Naive thymus-derived CD4-positive, alpha-beta T cell (primary cell): ENCODE results near the gene MIA. TPM values are rescaled to one million over a fixed set of nuclear protein-coding genes. Genes with fewer than 3 reads are reported as not detected.
A peak's percentile ranks its signal among the peaks of the same experiment; 100 is the strongest.

Source experiments
- ATAC-seq: fragments of 150-1000 bp; cut with Tn5 transposase; 2 replicates; pipeline ENCODE4 v1.10.0; 2021; ENCODE audit warnings: mild to moderate bottlenecking, moderate library complexity
- CTCF ChIA-PET: fragments of 350-600 bp; sonication (Branson Sonifier 250); formaldehyde crosslinking; loops from one replicate; lab custom pipeline; 2021; ENCODE audit warnings: antibody characterized with exemption; lab: Charles Lee
- POLR2A ChIA-PET: fragments of 350-600 bp; sonication (Branson Sonifier 250); formaldehyde crosslinking; loops from one replicate; lab custom pipeline; 2021; ENCODE audit warnings: antibody characterized with exemption, inconsistent platforms; lab: Charles Lee
- DNase-seq, 9 donors: peaks; one replicate each; pipeline versions ENCODE4 v3.0.0 to v3.0.0-alpha.2; 2020 to 2022; ENCODE audit warnings: mixed read lengths in 1 of 9
- H3K27ac ChIP-seq: one replicate; pipeline ENCODE4 v1.7.0; 2013; ENCODE audit warnings: mild to moderate bottlenecking, low read depth, low read length, moderate library complexity
- H3K27me3 ChIP-seq, 2 donors: one replicate each; pipeline ENCODE4 v1.7.0; 2013; ENCODE audit warnings: low read length in 2 of 2, mild to moderate bottlenecking in 2 of 2, moderate library complexity in 2 of 2; ENCODE audit not compliant: control insufficient read depth in 2 of 2, insufficient read depth in 2 of 2
- H3K36me3 ChIP-seq, 3 experiments: 1 replicate in 2 of 3; 2 replicates in 1 of 3; pipeline ENCODE4 v1.7.0; 2013; ENCODE audit warnings: low read length in 3 of 3, mild to moderate bottlenecking in 3 of 3, moderate library complexity in 1 of 3; ENCODE audit not compliant: insufficient read depth in 3 of 3, control insufficient read depth in 2 of 3
- H3K4me1 ChIP-seq, 2 donors: one replicate each; pipeline ENCODE4 v1.7.0; 2013; ENCODE audit warnings: low read length in 2 of 2, mild to moderate bottlenecking in 2 of 2, moderate library complexity in 1 of 2; ENCODE audit not compliant: control insufficient read depth in 2 of 2, insufficient read depth in 2 of 2
- H3K4me3 ChIP-seq: 2 replicates; pipeline ENCODE4 v1.7.0; 2013; ENCODE audit warnings: mild to moderate bottlenecking, low read length
- H3K9me3 ChIP-seq, 3 experiments: 1 replicate in 2 of 3; 2 replicates in 1 of 3; pipeline ENCODE4 v1.7.0; 2013; ENCODE audit warnings: low read length in 3 of 3; ENCODE audit not compliant: control insufficient read depth in 2 of 3
- H3K27ac Mint-ChIP-seq, 9 donors: one replicate each; pipeline ENCODE4 v1.8.0; 2020 to 2022; ENCODE audit warnings: mixed read lengths in 9 of 9, mild to moderate bottlenecking in 8 of 9, moderate library complexity in 5 of 9, inconsistent platforms in 2 of 9
- H3K27me3 Mint-ChIP-seq, 5 donors: one replicate each; pipeline ENCODE4 v1.8.0; 2021 to 2022; ENCODE audit warnings: mixed read lengths in 5 of 5, mild to moderate bottlenecking in 1 of 5
- H3K36me3 Mint-ChIP-seq, 5 donors: one replicate each; pipeline ENCODE4 v1.8.0; 2020 to 2022; ENCODE audit warnings: mixed read lengths in 5 of 5, mild to moderate bottlenecking in 3 of 5, inconsistent platforms in 1 of 5
- H3K4me1 Mint-ChIP-seq, 7 donors: one replicate each; pipeline ENCODE4 v1.8.0; 2020 to 2022; ENCODE audit warnings: mixed read lengths in 7 of 7, mild to moderate bottlenecking in 3 of 7, inconsistent platforms in 1 of 7
- H3K4me3 Mint-ChIP-seq, 10 donors: one replicate each; pipeline ENCODE4 v1.8.0; 2020 to 2022; ENCODE audit warnings: mild to moderate bottlenecking in 10 of 10, mixed read lengths in 10 of 10, moderate library complexity in 6 of 10, inconsistent platforms in 2 of 10
- H3K9me3 Mint-ChIP-seq, 11 donors: one replicate each; pipeline ENCODE4 v1.8.0; 2020 to 2022; ENCODE audit warnings: mixed read lengths in 11 of 11, mild to moderate bottlenecking in 4 of 11, inconsistent platforms in 1 of 11, moderate library complexity in 1 of 11
- intact Hi-C, 2 donors: fragments of 100-400 bp; cut with micrococcal nuclease; formaldehyde crosslinking; loops; one replicate each; pipeline ENCODE4 v1.15.1; 2023
- polyA plus RNA-seq, 2 donors: library from polyadenylated mRNA; unstranded; fragments of 300-500 nt; fragmentation: Illumina TruSeq; gene quantifications; one replicate each; pipeline ENCODE4 v1.2.3, GENCODE V29; 2021
- total RNA-seq, 6 experiments: library from RNA in 5 of 6; stranded (reverse) in 5 of 6; gene quantifications; 1 replicate in 5 of 6; 2 replicates in 1 of 6; pipeline ENCODE4 v1.2.3 and lab custom pipeline; 2021 to 2026

MIA gene
- total and polyA plus RNA-seq, 7 experiments from 2014 or later = 4.9 to 7.2 TPM; not detected in 5

GRCh38 chr19:40750058-40750873 is 25.1 kb upstream of the MIA start, which contains the start of gene ACTMAP:
Gene ACTMAP (minus strand): TSS chr19:40750477. CDS start chr19:40749803, 674 bp downstream.
- no peaks in the 10 kb centered on the region for H3K9me3 ChIP-seq
- peaks cover 0 to 1% (median 0%) of the 10 kb centered on the region in 11 donors for H3K9me3 Mint-ChIP-seq
- POLR2A ChIA-PET = interaction anchor here (0.6 to 4.6 kb wide), 22 partner anchors 8 to 614 kb away, joined by 3 to 92 read pairs (median 4); partner anchors contain the start of genes B9D2, COQ8B, EGLN2 and HNRNPUL1
- H3K36me3 ChIP-seq = no peaks in the 10 kb centered on the region
- peak within 1 kb of the TSS; percentile 84 for H3K27ac ChIP-seq
- CTCF ChIA-PET = interaction anchor here (0.7 to 1.7 kb wide), 6 partner anchors 28 to 61 kb away, joined by 3 to 9 read pairs (median 6); partner anchors contain the start of genes COQ8B, EGLN2 and RAB4B
- peaks cover 0 to 31% (median 7%) of the 10 kb centered on the region in 5 donors for H3K36me3 Mint-ChIP-seq
- H3K27ac Mint-ChIP-seq = peak within 1 kb of the TSS; percentile 90 to 99 (median 98)
- DNase-seq (peak; percentile 95 to 100 (median 100)), ATAC-seq (peak; percentile 93)
- intact Hi-C loops = loop anchor here (1.0 to 2.0 kb wide), 13 partner anchors 28 to 601 kb away; partner anchors contain the start of genes NUMBL (in 2 of the 2), BLVRB (in 1 of the 2), COQ8B (in 1 of the 2) and RAB4B (in 1 of the 2)
- peaks cover 31 to 43% (median 42%) of the 10 kb centered on the region in 7 donors for H3K4me1 Mint-ChIP-seq
- H3K4me3 Mint-ChIP-seq = peak within 1 kb of the TSS; percentile 93 to 100 (median 96)
- peaks cover 11 to 27% of the 10 kb centered on the region in 2 donors for H3K4me1 ChIP-seq
- no peaks in the 10 kb centered on the region for H3K27me3 Mint-ChIP-seq
- H3K4me3 ChIP-seq = peak within 1 kb of the TSS; percentile 96
- no peaks in the 10 kb centered on the region for H3K27me3 ChIP-seq

GRCh38 chr19:40750874-40751537 is 24.3 kb upstream of the MIA start, which contains the start of gene SNRPA:
Gene SNRPA (plus strand): TSS chr19:40751203. CDS start chr19:40751409, 206 bp downstream.
- H3K4me3 Mint-ChIP-seq = peak within 1 kb of the TSS; percentile 93 to 100 (median 96)
- DNase-seq (peak in 7 of 9 donors; percentile 94 to 99 (median 98)), ATAC-seq (peak; percentile 81)
- peaks cover 37 to 51% (median 49%) of the 10 kb centered on the region in 7 donors for H3K4me1 Mint-ChIP-seq
- ChIA-PET CTCF (interaction anchor here (0.7 to 1.7 kb wide), 6 partner anchors 27 to 60 kb away, joined by 3 to 9 read pairs (median 6); partner anchors contain the start of genes COQ8B, EGLN2 and RAB4B), POLR2A (interaction anchor here (0.6 to 4.6 kb wide), 20 partner anchors 8 to 613 kb away, joined by 3 to 92 read pairs (median 4); partner anchors contain the start of genes B9D2, COQ8B, EGLN2 and HNRNPUL1)
- peak within 1 kb of the TSS; percentile 96 for H3K4me3 ChIP-seq
- peaks cover 0 to 1% (median 0%) of the 10 kb centered on the region in 11 donors for H3K9me3 Mint-ChIP-seq
- peaks cover 19 to 34% of the 10 kb centered on the region in 2 donors for H3K4me1 ChIP-seq
- H3K36me3 Mint-ChIP-seq = peaks cover 0 to 38% (median 11%) of the 10 kb centered on the region in 5 donors
- peak within 1 kb of the TSS; percentile 90 to 99 (median 98) for H3K27ac Mint-ChIP-seq
- H3K36me3 ChIP-seq = peaks cover 0 to 6% (median 0%) of the 10 kb centered on the region in 3 experiments
- H3K27me3 ChIP-seq = no peaks in the 10 kb centered on the region
- peak within 1 kb of the TSS; percentile 84 for H3K27ac ChIP-seq
- intact Hi-C loops = loop anchor here (1.0 to 2.0 kb wide), 18 partner anchors 27 to 646 kb away; partner anchors contain the start of genes BCKDHA (in 2 of the 2), COQ8B (in 2 of the 2), EXOSC5 (in 2 of the 2) and NUMBL (in 2 of the 2)
- no peaks in the 10 kb centered on the region for H3K27me3 Mint-ChIP-seq
- no peaks in the 10 kb centered on the region for H3K9me3 ChIP-seq

- Mint-ChIP-seq H3K27ac (peak overlapping the region; percentile 55 to 99 (median 98)), H3K4me3 (peak overlapping the region; percentile 93 to 100 (median 96)), H3K27me3 (no peaks in the 10 kb centered on the region), H3K36me3 (peaks cover 0 to 45% (median 16%) of the 10 kb centered on the region in 5 donors), H3K4me1 (peaks cover 46 to 63% (median 59%) of the 10 kb centered on the region in 7 donors), H3K9me3 (peaks cover 0 to 1% (median 0%) of the 10 kb centered on the region in 11 donors)
- H3K36me3 ChIP-seq = peaks cover 2 to 17% (median 5%) of the 10 kb centered on the region in 3 experiments
- ATAC-seq = no peak
- no peaks in the 10 kb centered on the region for H3K27me3 ChIP-seq
- no peak for DNase-seq
- intact Hi-C loops = no loop called here
- ChIA-PET CTCF (interaction anchor here (0.6 to 1.2 kb wide), 5 partner anchors 45 to 1212 kb away, joined by 3 read pairs; no protein-coding TSS in a partner anchor), POLR2A (interaction anchor here (0.8 to 4.6 kb wide), 8 partner anchors 19 to 53 kb away, joined by 3 to 92 read pairs (median 6); partner anchors contain the start of genes COQ8B, EGLN2, ITPKC and RAB4B)
- H3K4me3 ChIP-seq = peak overlapping the region; percentile 96
- H3K27ac ChIP-seq = peak overlapping the region; percentile 83
- peaks cover 32 to 47% of the 10 kb centered on the region in 2 donors for H3K4me1 ChIP-seq
- no peaks in the 10 kb centered on the region for H3K9me3 ChIP-seq
Measured at GRCh38 chr19:40752257-40752781, 23.0 kb upstream of the MIA start.

GRCh38 chr19:40754611-40755247 is 20.6 kb upstream of the MIA start:
- ATAC-seq (no peak), DNase-seq (peak in 1 of 9 donors; percentile 62)
- Histone ChIP-seq H3K4me1 (peaks cover 30 to 44% of the 10 kb centered on the region in 2 donors), H3K27ac (peak overlapping the region; percentile 42), H3K4me3 (peak overlapping the region; percentile 36), H3K9me3 (no peaks in the 10 kb centered on the region), H3K27me3 (no peaks in the 10 kb centered on the region), H3K36me3 (peaks cover 7 to 37% (median 19%) of the 10 kb centered on the region in 3 experiments)
- Mint-ChIP-seq H3K36me3 (peaks cover 0 to 52% (median 25%) of the 10 kb centered on the region in 5 donors), H3K27me3 (no peaks in the 10 kb centered on the region), H3K9me3 (peaks cover 0 to under 1% (median 0%) of the 10 kb centered on the region in 11 donors), H3K27ac (peak overlapping the region; percentile 64 to 93 (median 82)), H3K4me1 (peaks cover 39 to 68% (median 58%) of the 10 kb centered on the region in 7 donors), H3K4me3 (peak overlapping the region; percentile 71 to 92 (median 80))
- intact Hi-C loops = no loop called here
- POLR2A ChIA-PET = interaction anchor here (0.8 to 2.5 kb wide), 6 partner anchors 13 to 50 kb away, joined by 3 to 7 read pairs (median 5); partner anchors contain the start of genes EGLN2 and RAB4B
- CTCF ChIA-PET = interaction anchor here (0.9 to 2.1 kb wide), 2 partner anchors 23 to 52 kb away, joined by 4 to 7 read pairs; partner anchors contain the start of gene RAB4B

- CTCF ChIA-PET = interaction anchor here (0.9 to 2.1 kb wide), 2 partner anchors 22 to 51 kb away, joined by 4 to 7 read pairs; partner anchors contain the start of gene RAB4B
- H3K4me1 Mint-ChIP-seq = peaks cover 35 to 65% (median 56%) of the 10 kb centered on the region in 7 donors
- ATAC-seq (no peak), DNase-seq (no peak)
- peaks cover 9 to 42% (median 21%) of the 10 kb centered on the region in 3 experiments for H3K36me3 ChIP-seq
- peaks cover 0 to 52% (median 28%) of the 10 kb centered on the region in 5 donors for H3K36me3 Mint-ChIP-seq
- peaks cover 25 to 40% of the 10 kb centered on the region in 2 donors for H3K4me1 ChIP-seq
- H3K27ac Mint-ChIP-seq = peak overlapping the region in 5 of 9 donors; percentile 9 to 93 (median 40)
- POLR2A ChIA-PET = interaction anchor here (0.8 to 1.1 kb wide), 5 partner anchors 12 to 43 kb away, joined by 3 to 7 read pairs (median 4); partner anchors contain the start of genes EGLN2 and RAB4B
- peak overlapping the region; percentile 42 for H3K27ac ChIP-seq
- no peak overlapping the region for H3K4me3 ChIP-seq
- intact Hi-C loops = no loop called here
- H3K27me3 Mint-ChIP-seq = no peaks in the 10 kb centered on the region
- H3K27me3 ChIP-seq = no peaks in the 10 kb centered on the region
- no peaks in the 10 kb centered on the region for H3K9me3 ChIP-seq
- no peaks in the 10 kb centered on the region for H3K9me3 Mint-ChIP-seq
- H3K4me3 Mint-ChIP-seq = peak overlapping the region; percentile 50 to 92 (median 79)
Measured at GRCh38 chr19:40755248-40755624, 20.1 kb upstream of the MIA start.
